Thyroid gland (tissue), 4 donors: Measurements from ENCODE around the gene TUBA4A.

Experiments
- POLR2A ChIP-seq, 2 donors: fragments of 450-650 bp; IDR thresholded peaks; one replicate each; pipeline ENCODE4 v1.6.1; 2017; ENCODE audit warnings: antibody characterized with exemption in 2 of 2, mild to moderate bottlenecking in 2 of 2, moderate library complexity in 1 of 2
- TF ChIP-seq, protein P1 (sequence below), 6 experiments: fragments of 200-600 bp in 3 of 6; fragments of 450-650 bp in 3 of 6; sonication (generic) in 3 of 6; IDR thresholded peaks; one replicate each; pipeline ENCODE4 v1.5.1; 2016 to 2019; ENCODE audit warnings: antibody characterized with exemption in 6 of 6, mild to moderate bottlenecking in 2 of 6, inconsistent platforms in 1 of 6, moderate library complexity in 1 of 6

- TF ChIP-seq, protein P1, sequence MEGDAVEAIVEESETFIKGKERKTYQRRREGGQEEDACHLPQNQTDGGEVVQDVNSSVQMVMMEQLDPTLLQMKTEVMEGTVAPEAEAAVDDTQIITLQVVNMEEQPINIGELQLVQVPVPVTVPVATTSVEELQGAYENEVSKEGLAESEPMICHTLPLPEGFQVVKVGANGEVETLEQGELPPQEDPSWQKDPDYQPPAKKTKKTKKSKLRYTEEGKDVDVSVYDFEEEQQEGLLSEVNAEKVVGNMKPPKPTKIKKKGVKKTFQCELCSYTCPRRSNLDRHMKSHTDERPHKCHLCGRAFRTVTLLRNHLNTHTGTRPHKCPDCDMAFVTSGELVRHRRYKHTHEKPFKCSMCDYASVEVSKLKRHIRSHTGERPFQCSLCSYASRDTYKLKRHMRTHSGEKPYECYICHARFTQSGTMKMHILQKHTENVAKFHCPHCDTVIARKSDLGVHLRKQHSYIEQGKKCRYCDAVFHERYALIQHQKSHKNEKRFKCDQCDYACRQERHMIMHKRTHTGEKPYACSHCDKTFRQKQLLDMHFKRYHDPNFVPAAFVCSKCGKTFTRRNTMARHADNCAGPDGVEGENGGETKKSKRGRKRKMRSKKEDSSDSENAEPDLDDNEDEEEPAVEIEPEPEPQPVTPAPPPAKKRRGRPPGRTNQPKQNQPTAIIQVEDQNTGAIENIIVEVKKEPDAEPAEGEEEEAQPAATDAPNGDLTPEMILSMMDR (IDR thresholded peaks at IDR 0.05) = no peak
- no peak for TF ChIP-seq POLR2A (IDR thresholded peaks at IDR 0.05)
Measured at GRCh38 chr2:219209236-219210195, 44.2 kb downstream of the TUBA4A start.
